PFSK-1 (cell line): ENCODE results near the gene PPP2R1B.

ENCODE experiments used
- FOXP2 ChIP-seq: optimal IDR thresholded peaks from 2 replicates; pipeline ENCODE3; 2011; ENCODE audit warnings: borderline replicate concordance, control low read depth, inconsistent platforms; ENCODE audit not compliant: insufficient read depth; ENCODE audit errors: extremely low read length, extremely low read depth
- POLR2AphosphoS5 ChIP-seq: IDR thresholded peaks from 2 replicates; pipeline ENCODE4 v1.6.1; 2012; ENCODE audit warnings: low read depth, mild to moderate bottlenecking, control low read depth, low read length, moderate library complexity
- SIN3A ChIP-seq: IDR thresholded peaks from 2 replicates; pipeline ENCODE4 v1.6.1; 2012; ENCODE audit warnings: mild to moderate bottlenecking, low read length, moderate library complexity, borderline replicate concordance; ENCODE audit not compliant: insufficient read depth
- TAF1 ChIP-seq: IDR thresholded peaks from 2 replicates; pipeline ENCODE4 v1.6.1; 2012; ENCODE audit warnings: low read length, control low read depth, borderline replicate concordance; ENCODE audit not compliant: insufficient read depth

DNA sequence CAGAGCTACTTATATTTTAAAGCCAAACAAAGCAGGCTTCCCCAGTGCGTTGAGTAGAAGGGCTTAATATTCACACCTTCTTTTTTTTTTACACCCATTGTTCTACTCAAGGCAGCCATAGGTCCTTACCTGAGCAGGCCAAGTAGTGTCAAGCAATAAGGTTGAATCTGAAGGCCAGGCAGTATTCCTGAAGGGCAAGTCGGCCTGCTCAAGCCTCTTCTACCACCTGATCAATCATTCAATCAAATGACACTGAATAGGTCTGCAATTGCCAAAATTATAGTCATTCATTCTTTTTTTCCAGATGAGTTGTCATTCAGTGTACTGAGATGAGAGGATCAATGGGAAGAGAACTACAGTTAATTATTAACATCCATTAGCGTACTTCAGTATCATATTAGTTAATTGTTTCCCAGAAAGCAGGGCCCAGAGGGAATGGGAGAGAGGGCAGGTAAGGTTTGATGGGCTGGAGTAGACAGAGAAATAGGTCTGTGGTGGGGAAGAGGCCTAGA lies 11.9 kb upstream of the PPP2R1B start:
- TF ChIP-seq POLR2AphosphoS5 = no peak
- TF ChIP-seq TAF1 = no peak
- no peak for TF ChIP-seq SIN3A
- TF ChIP-seq FOXP2 = no peak
